Measurements from ENCODE around the gene OARD1.
"Not testable (repeated sequence)": the region's sequence is repeated elsewhere in the genome, so short reads cannot be mapped to it uniquely, and the experiment has no call there.

The OARD1 gene

GRCh38 chr6:41025966-41026530 is 46.1 kb downstream of the OARD1 start:
- DNase-seq, result peak; percentile 12

DNA sequence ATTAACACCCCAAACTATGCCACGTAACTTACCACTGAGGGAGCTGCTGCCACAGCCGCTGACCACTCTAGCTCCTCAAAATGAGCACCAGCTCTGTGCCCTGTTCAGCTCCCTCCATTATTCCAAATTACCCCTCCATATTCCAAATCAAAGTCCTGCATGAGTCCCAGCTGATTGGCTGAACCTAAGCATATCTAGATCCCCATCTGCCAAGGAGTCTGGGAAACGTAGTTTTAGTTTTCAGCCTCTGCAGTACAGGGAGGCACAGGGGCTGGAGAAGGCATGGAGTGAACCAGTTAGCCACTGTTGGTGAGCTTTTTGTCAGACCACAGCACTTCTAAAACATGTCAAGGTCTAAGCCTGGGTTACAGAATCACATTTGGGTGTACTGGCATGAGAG is 49.0 kb downstream of the OARD1 start:
- DNase-seq, result no peak

GRCh38 chr6:41022294-41022693 is 49.9 kb downstream of the OARD1 start:
- no peak for DNase-seq

- DNase-seq, result peak; percentile 4
Observed at GRCh38 chr6:41021832-41022231, 50.3 kb downstream of the OARD1 start.

DNA sequence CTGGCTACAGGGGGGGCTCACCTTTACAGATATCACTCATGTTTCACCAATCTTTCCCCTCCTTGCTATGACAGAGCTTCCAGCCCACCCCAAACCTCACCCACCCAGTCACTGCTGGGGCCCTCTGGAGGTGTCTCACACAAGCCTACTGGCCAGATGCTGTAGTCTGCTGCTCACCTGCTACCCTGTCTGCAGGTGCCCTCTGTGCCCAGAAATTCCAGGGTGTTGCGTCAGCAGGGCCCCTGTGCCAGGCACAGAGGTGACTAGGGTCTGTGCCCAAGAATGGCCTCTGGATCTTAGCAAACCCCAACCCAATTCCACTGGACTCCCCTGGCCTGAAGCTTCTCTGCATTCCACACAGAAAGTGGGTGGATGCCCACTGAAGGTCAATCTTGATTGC is 54.5 kb downstream of the OARD1 start:
- no peak for DNase-seq

DNA sequence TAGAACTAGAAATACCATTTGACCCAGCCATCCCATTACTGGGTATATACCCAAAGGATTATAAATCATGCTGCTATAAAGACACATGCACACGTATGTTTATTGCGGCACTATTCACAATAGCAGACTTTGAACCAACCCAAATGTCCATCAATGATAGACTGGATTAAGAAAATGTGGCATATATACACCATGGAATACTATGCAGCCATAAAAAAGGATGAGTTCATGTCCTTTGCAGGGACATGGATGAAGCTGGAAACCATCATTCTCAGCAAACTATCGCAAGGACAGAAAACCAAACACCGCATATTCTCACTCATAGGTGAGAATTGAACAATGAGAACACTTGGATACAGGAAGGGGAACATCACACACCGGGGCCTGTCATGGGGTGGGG is 56.3 kb downstream of the OARD1 start:
- not testable (repeated sequence) for DNase-seq

DNA sequence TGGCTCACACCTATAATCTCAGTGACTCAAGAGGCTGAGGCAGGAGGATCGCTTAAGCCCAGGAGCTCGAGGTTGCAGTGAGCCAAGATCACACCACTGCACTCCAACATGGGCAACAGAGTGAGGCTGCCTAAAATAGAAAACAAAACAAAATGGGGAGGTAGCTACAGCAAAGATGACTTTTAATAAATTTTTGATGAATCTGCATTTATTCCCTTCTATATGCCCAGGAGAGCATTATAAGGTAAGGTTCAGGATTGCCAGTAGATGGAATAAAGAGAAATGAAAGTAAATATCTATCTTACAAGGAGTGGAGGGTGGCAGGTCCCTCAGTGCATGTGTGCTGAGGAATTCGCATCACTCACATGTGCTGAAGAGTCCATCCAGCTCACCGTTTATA is 57.4 kb downstream of the OARD1 start:
- DNase-seq, result no peak
